Smooth muscle cell (in vitro differentiated cells): ENCODE measurements around the gene COMP. TPM values are rescaled to one million over a fixed set of nuclear protein-coding genes. Genes with fewer than 3 reads are reported as not detected.

Experiments used
- DNase-seq: peaks from one replicate; lab custom pipeline; 2025; ENCODE audit not compliant: unreplicated experiment; lab: John Stamatoyannopoulos, UW
- H2AFZ ChIP-seq: fragments of 200-600 bp; sonication (generic); 2 replicates; pipeline ENCODE4 v1.6.0; 2016; ENCODE audit warnings: antibody characterized with exemption, low read depth, mild to moderate bottlenecking
- H3F3A ChIP-seq: fragments of 200-600 bp; sonication (generic); 2 replicates; pipeline ENCODE4 v1.6.0; 2017; ENCODE audit warnings: antibody characterized with exemption, low read depth
- H3K27ac ChIP-seq: fragments of 200-600 bp; sonication (generic); 2 replicates; pipeline ENCODE4 v1.5.1; 2016; ENCODE audit warnings: low read depth, mild to moderate bottlenecking
- H3K27me3 ChIP-seq: fragments of 200-600 bp; sonication (generic); 2 replicates; pipeline ENCODE4 v1.6.1; 2016; ENCODE audit warnings: low read depth, mild to moderate bottlenecking
- H3K36me3 ChIP-seq: fragments of 200-600 bp; sonication (generic); 2 replicates; pipeline ENCODE4 v1.5.1; 2016; ENCODE audit warnings: low read depth
- H3K4me1 ChIP-seq: fragments of 200-600 bp; sonication (generic); 2 replicates; pipeline ENCODE4 v1.5.1; 2016; ENCODE audit warnings: low read depth
- H3K4me2 ChIP-seq: fragments of 200-600 bp; sonication (generic); 2 replicates; pipeline ENCODE4 v1.6.0; 2016; ENCODE audit warnings: mild to moderate bottlenecking
- H3K4me3 ChIP-seq: fragments of 200-600 bp; sonication (generic); 2 replicates; pipeline ENCODE4 v1.5.1; 2016; ENCODE audit warnings: mild to moderate bottlenecking
- H3K79me2 ChIP-seq: fragments of 200-600 bp; sonication (generic); 2 replicates; pipeline ENCODE4 v1.6.0; 2016; ENCODE audit warnings: low read depth, mild to moderate bottlenecking
- H3K9ac ChIP-seq: fragments of 200-600 bp; sonication (generic); 2 replicates; pipeline ENCODE4 v1.6.0; 2016; ENCODE audit warnings: low read depth
- H3K9me3 ChIP-seq: fragments of 200-600 bp; sonication (generic); replicated peaks from 2 replicates; pipeline ENCODE4 v1.5.1; 2016; ENCODE audit warnings: low read depth
- H4K20me1 ChIP-seq: fragments of 200-600 bp; sonication (generic); 2 replicates; pipeline ENCODE4 v1.6.0; 2016; ENCODE audit warnings: low read depth
- CTCF ChIP-seq: fragments of 200-600 bp; sonication (generic); IDR thresholded peaks from 2 replicates; pipeline ENCODE4 v1.5.1; 2017; ENCODE audit warnings: borderline replicate concordance, mild to moderate bottlenecking, antibody characterized with exemption; ENCODE audit not compliant: insufficient read depth, poor library complexity, severe bottlenecking
- WGBS: methylation state at CpG from one replicate; pipeline ENCODE4 v1.1.7; 2016; ENCODE audit warnings: low lambda C conversion rate; 5-methylcytosine and 5-hydroxymethylcytosine counted together
- polyA plus RNA-seq: library from polyadenylated mRNA; unstranded; fragments of >200 nt; fragmentation: Nextera tagmentation; extraction: Ambion mirVana; gene quantifications from 2 replicates; pipeline ENCODE4 v1.2.1, GENCODE V29; 2016
- total RNA-seq: library from RNA; depleted of rRNA; stranded (reverse); fragments of >200 nt; gene quantifications from 2 replicates; pipeline ENCODE4 v1.2.3, GENCODE V29; 2014

Gene COMP
- total and polyA plus RNA-seq, 2 experiments from 2014 or later, result 196 to 901 TPM

- H3K9me3 ChIP-seq, result no peaks in the 10 kb centered on the region
- H3K27ac ChIP-seq, result peak overlapping the region; percentile 81
- no peaks in the 10 kb centered on the region for H3K79me2 ChIP-seq
- no peak overlapping the region for H3K9ac ChIP-seq
- H2AFZ ChIP-seq, result no peak overlapping the region
- no peak overlapping the region for H3K4me2 ChIP-seq
- peaks cover 32% of the 10 kb centered on the region for H3K27me3 ChIP-seq
- H3K4me3 ChIP-seq, result no peak overlapping the region
- H3F3A ChIP-seq, result no peaks in the 10 kb centered on the region
- no peaks in the 10 kb centered on the region for H4K20me1 ChIP-seq
- DNase-seq, result no peak
- H3K36me3 ChIP-seq, result no peaks in the 10 kb centered on the region
- 97% methylated on average over 6 of the region's 6 CpGs for WGBS
- TF ChIP-seq CTCF, result no peak
- H3K4me1 ChIP-seq, result peaks cover 6% of the 10 kb centered on the region
Measured at GRCh38 chr19:18794692-18795091, 3.6 kb upstream of the COMP start.

DNA sequence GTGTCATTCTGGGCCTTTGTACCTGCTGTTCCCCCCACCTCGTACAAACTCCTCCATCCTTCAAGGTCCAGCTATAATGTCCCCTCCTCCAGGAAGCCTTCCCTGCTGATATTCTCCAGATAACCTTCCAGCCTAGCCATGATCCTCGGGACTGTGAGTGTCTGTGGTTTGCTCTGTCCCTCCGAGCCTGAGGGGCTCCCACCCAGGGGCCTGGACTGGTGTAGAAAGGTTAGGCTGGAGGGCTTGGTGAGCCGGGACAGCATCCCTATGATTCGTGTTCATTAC, 2.9 kb upstream of the COMP start:
- WGBS, result 67% methylated on average over 5 of the region's 5 CpGs
- H3K36me3 ChIP-seq, result no peaks in the 10 kb centered on the region
- no peak for TF ChIP-seq CTCF
- no peak overlapping the region for H3K4me3 ChIP-seq
- H3K27me3 ChIP-seq, result peaks cover 39% of the 10 kb centered on the region
- no peaks in the 10 kb centered on the region for H3F3A ChIP-seq
- H3K9me3 ChIP-seq, result no peaks in the 10 kb centered on the region
- no peak overlapping the region for H2AFZ ChIP-seq
- no peak overlapping the region for H3K27ac ChIP-seq
- H3K79me2 ChIP-seq, result no peaks in the 10 kb centered on the region
- no peak for DNase-seq
- peaks cover 6% of the 10 kb centered on the region for H3K4me1 ChIP-seq
- no peak overlapping the region for H3K4me2 ChIP-seq
- H4K20me1 ChIP-seq, result peaks cover 4% of the 10 kb centered on the region
- H3K9ac ChIP-seq, result no peak overlapping the region

DNA sequence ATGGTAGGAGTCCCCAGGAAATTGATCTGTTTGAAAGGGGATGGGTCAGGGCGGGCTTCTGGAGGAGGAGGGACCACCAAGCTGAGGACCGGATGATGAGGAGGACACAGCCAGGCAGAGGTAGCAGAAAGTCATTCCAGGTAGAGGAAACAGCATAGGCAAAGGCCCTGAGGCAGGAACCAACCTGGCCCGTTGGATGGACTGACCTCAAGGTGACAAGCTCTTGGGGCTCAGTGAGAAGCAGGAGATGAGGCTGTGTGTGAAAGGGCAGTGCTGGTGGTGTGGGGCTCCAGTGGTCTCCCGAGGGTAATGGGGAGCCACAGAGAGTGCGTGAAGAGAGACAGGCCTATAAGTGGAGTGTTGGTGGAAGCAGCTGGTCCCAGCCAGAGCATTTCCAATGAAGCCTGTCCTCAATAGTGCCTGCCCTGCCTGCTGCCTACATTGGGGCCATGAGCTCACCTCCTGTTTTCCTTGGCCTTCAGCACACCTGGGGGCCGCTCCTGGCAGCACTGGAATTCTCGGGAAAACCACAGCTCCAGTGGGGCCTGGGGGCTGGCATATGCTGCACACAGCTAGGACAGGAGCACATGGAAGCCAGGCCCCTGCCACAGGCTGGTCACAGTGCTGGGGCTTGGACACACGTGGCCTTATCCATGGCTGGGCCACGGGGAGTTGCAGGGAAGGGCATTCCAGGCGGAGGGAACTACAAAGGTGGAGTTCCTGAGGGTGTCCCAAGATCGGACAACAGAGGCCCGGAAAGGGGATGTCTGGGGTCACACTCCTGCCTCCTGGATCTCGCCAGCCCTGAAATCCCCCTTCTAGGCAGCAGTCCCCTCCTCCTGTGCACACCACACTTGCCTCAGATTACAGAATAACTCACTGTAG, 2.3 kb upstream of the COMP start:
- no peak for TF ChIP-seq CTCF
- H3K9ac ChIP-seq, result no peak overlapping the region
- no peak overlapping the region for H3K4me2 ChIP-seq
- no peaks in the 10 kb centered on the region for H3K9me3 ChIP-seq
- H3K79me2 ChIP-seq, result no peaks in the 10 kb centered on the region
- H3K27ac ChIP-seq, result no peak overlapping the region
- no peaks in the 10 kb centered on the region for H3K36me3 ChIP-seq
- WGBS, result 89% methylated on average over 13 of the region's 13 CpGs
- H3F3A ChIP-seq, result no peaks in the 10 kb centered on the region
- DNase-seq, result no peak
- no peak overlapping the region for H2AFZ ChIP-seq
- H3K27me3 ChIP-seq, result peaks cover 43% of the 10 kb centered on the region
- H3K4me1 ChIP-seq, result peaks cover 6% of the 10 kb centered on the region
- H3K4me3 ChIP-seq, result no peak overlapping the region
- peaks cover 10% of the 10 kb centered on the region for H4K20me1 ChIP-seq

GRCh38 chr19:18792661-18793060, 1.6 kb upstream of the COMP start:
- no peak for DNase-seq
- Histone ChIP-seq H3K36me3 (no peaks in the 10 kb centered on the region), H3F3A (no peaks in the 10 kb centered on the region), H2AFZ (no peak overlapping the region), H3K27ac (no peak overlapping the region), H3K4me3 (no peak overlapping the region), H3K79me2 (no peaks in the 10 kb centered on the region), H3K9me3 (no peaks in the 10 kb centered on the region), H4K20me1 (peaks cover 14% of the 10 kb centered on the region), H3K4me1 (peaks cover 6% of the 10 kb centered on the region), H3K4me2 (no peak overlapping the region), H3K27me3 (peaks cover 50% of the 10 kb centered on the region), H3K9ac (no peak overlapping the region)
- no peak for TF ChIP-seq CTCF
- WGBS, result 77% methylated on average over 3 of the region's 3 CpGs
